Measurements from ENCODE around the gene PTPRR. TPM values are rescaled to one million over a fixed set of nuclear protein-coding genes. Genes with fewer than 3 reads are reported as not detected.

The PTPRR gene
- total RNA-seq, 1 donor from 2014 or later: 1.4 TPM

GRCh38 chr12:70928071-70928470, 7.5 kb upstream of the PTPRR start:
- FAIRE-seq (no peak), DNase-seq (ENCODE audit: low read depth) (no peak)
- Mint-ChIP-seq H3K4me3 (ENCODE audit: unreplicated experiment) (no peak overlapping the region), H3K9me3 (ENCODE audit: unreplicated experiment) (no peaks in the 10 kb centered on the region), H3K27ac (ENCODE audit: unreplicated experiment) (no peak overlapping the region), H3K4me1 (ENCODE audit: low read depth, unreplicated experiment) (no peaks in the 10 kb centered on the region), H3K27me3 (ENCODE audit: low read depth, unreplicated experiment) (peaks cover 2% of the 10 kb centered on the region), H3K36me3 (ENCODE audit: low read depth, unreplicated experiment) (no peaks in the 10 kb centered on the region)
- Histone ChIP-seq H3K27me3 (ENCODE audit: insufficient read depth, low read length) (no peaks in the 10 kb centered on the region), H3K27ac (ENCODE audit: low read depth, low read length) (no peak overlapping the region), H3K36me3 (ENCODE audit: insufficient read depth, low read length) (no peaks in the 10 kb centered on the region), H4K20me1 (ENCODE audit: insufficient read depth, low read length) (no peaks in the 10 kb centered on the region), H3K9me3 (ENCODE audit: insufficient read depth, low read depth, low read length) (no peaks in the 10 kb centered on the region), H3K4me1 (ENCODE audit: insufficient read depth, low read length) (no peaks in the 10 kb centered on the region), H3K9ac (ENCODE audit: low read length) (no peak overlapping the region), H3K79me2 (ENCODE audit: insufficient read depth, low read length) (no peaks in the 10 kb centered on the region), H3K4me2 (ENCODE audit: low read length) (no peak overlapping the region), H2AFZ (ENCODE audit: low read depth, low read length) (no peak overlapping the region), H3K4me3 (ENCODE audit: insufficient read depth, low read depth, low read length) (no peak overlapping the region)
- TF ChIP-seq CTCF (IDR thresholded peaks at IDR 0.05; ENCODE audit: insufficient read depth, low read depth, low read length) (no peak), EZH2 (IDR thresholded peaks at IDR 0.05; ENCODE audit: insufficient read depth, low read length) (no peak)

- H3K79me2 ChIP-seq (ENCODE audit: insufficient read depth, low read length): no peaks in the 10 kb centered on the region
- no peak overlapping the region for H3K4me2 ChIP-seq (ENCODE audit: low read length)
- H3K36me3 Mint-ChIP-seq (ENCODE audit: low read depth, unreplicated experiment): no peaks in the 10 kb centered on the region
- peaks cover 4% of the 10 kb centered on the region for H3K27me3 Mint-ChIP-seq (ENCODE audit: low read depth, unreplicated experiment)
- H3K27ac ChIP-seq (ENCODE audit: low read depth, low read length): no peak overlapping the region
- H3K4me1 ChIP-seq (ENCODE audit: insufficient read depth, low read length): no peaks in the 10 kb centered on the region
- no peak for FAIRE-seq
- H4K20me1 ChIP-seq (ENCODE audit: insufficient read depth, low read length): no peaks in the 10 kb centered on the region
- H3K9me3 Mint-ChIP-seq (ENCODE audit: unreplicated experiment): no peaks in the 10 kb centered on the region
- no peak overlapping the region for H2AFZ ChIP-seq (ENCODE audit: low read depth, low read length)
- H3K9ac ChIP-seq (ENCODE audit: low read length): no peak overlapping the region
- TF ChIP-seq CTCF (IDR thresholded peaks at IDR 0.05; ENCODE audit: insufficient read depth, low read depth, low read length) (no peak), EZH2 (IDR thresholded peaks at IDR 0.05; ENCODE audit: insufficient read depth, low read length) (no peak)
- H3K9me3 ChIP-seq (ENCODE audit: insufficient read depth, low read depth, low read length): no peaks in the 10 kb centered on the region
- no peak for DNase-seq (ENCODE audit: low read depth)
- no peaks in the 10 kb centered on the region for H3K27me3 ChIP-seq (ENCODE audit: insufficient read depth, low read length)
- no peaks in the 10 kb centered on the region for H3K36me3 ChIP-seq (ENCODE audit: insufficient read depth, low read length)
- H3K4me1 Mint-ChIP-seq (ENCODE audit: low read depth, unreplicated experiment): no peaks in the 10 kb centered on the region
- H3K4me3 Mint-ChIP-seq (ENCODE audit: unreplicated experiment): no peak overlapping the region
- H3K27ac Mint-ChIP-seq (ENCODE audit: unreplicated experiment): no peak overlapping the region
- no peak overlapping the region for H3K4me3 ChIP-seq (ENCODE audit: insufficient read depth, low read depth, low read length)
These were observed 6.8 kb upstream of the PTPRR start for GRCh38 chr12:70927356-70927755.

- Mint-ChIP-seq H3K9me3 (ENCODE audit: unreplicated experiment) (no peaks in the 10 kb centered on the region), H3K27me3 (ENCODE audit: low read depth, unreplicated experiment) (peaks cover 17% of the 10 kb centered on the region), H3K36me3 (ENCODE audit: low read depth, unreplicated experiment) (no peaks in the 10 kb centered on the region), H3K4me1 (ENCODE audit: low read depth, unreplicated experiment) (no peaks in the 10 kb centered on the region), H3K4me3 (ENCODE audit: unreplicated experiment) (no peak overlapping the region), H3K27ac (ENCODE audit: unreplicated experiment) (no peak overlapping the region)
- no peak overlapping the region for H2AFZ ChIP-seq (ENCODE audit: low read depth, low read length)
- TF ChIP-seq EZH2 (IDR thresholded peaks at IDR 0.05; ENCODE audit: insufficient read depth, low read length): no peak
- TF ChIP-seq CTCF (IDR thresholded peaks at IDR 0.05; ENCODE audit: insufficient read depth, low read depth, low read length): no peak
- H3K79me2 ChIP-seq (ENCODE audit: insufficient read depth, low read length): no peaks in the 10 kb centered on the region
- H3K9me3 ChIP-seq (ENCODE audit: insufficient read depth, low read depth, low read length): no peaks in the 10 kb centered on the region
- H3K4me1 ChIP-seq (ENCODE audit: insufficient read depth, low read length): no peaks in the 10 kb centered on the region
- H3K4me2 ChIP-seq (ENCODE audit: low read length): no peak overlapping the region
- DNase-seq (ENCODE audit: low read depth) (no peak), FAIRE-seq (no peak)
- no peaks in the 10 kb centered on the region for H3K36me3 ChIP-seq (ENCODE audit: insufficient read depth, low read length)
- no peaks in the 10 kb centered on the region for H3K27me3 ChIP-seq (ENCODE audit: insufficient read depth, low read length)
- no peaks in the 10 kb centered on the region for H4K20me1 ChIP-seq (ENCODE audit: insufficient read depth, low read length)
- H3K27ac ChIP-seq (ENCODE audit: low read depth, low read length): no peak overlapping the region
- H3K9ac ChIP-seq (ENCODE audit: low read length): no peak overlapping the region
- H3K4me3 ChIP-seq (ENCODE audit: insufficient read depth, low read depth, low read length): no peak overlapping the region
These were observed 5.0 kb upstream of the PTPRR start for GRCh38 chr12:70925539-70925938.
